HG02981 (cell line): ENCODE results near the gene RPUSD3.

Experiments used
- ATAC-seq: cut with Tn5 transposase; IDR thresholded peaks from one replicate; pipeline ENCODE4 v1.9.1; 2021; ENCODE audit warnings: mild to moderate bottlenecking, moderate library complexity; ENCODE audit not compliant: unreplicated experiment

RPUSD3 gene

GRCh38 chr3:9806688-9807589 is 36.9 kb downstream of the RPUSD3 start:
- no peak for ATAC-seq

- ATAC-seq: no peak
Measured at GRCh38 chr3:9806137-9806536, 37.7 kb downstream of the RPUSD3 start.

- ATAC-seq: no peak
Measured at GRCh38 chr3:9804996-9805395, 38.8 kb downstream of the RPUSD3 start.

- ATAC-seq: no peak
Measured at GRCh38 chr3:9803494-9803893, 40.3 kb downstream of the RPUSD3 start.

- ATAC-seq: no peak
Measured at GRCh38 chr3:9800529-9800928, 43.3 kb downstream of the RPUSD3 start.

GRCh38 chr3:9797196-9797945 is 46.4 kb downstream of the RPUSD3 start:
- ATAC-seq: no peak

GRCh38 chr3:9795207-9795606 is 48.6 kb downstream of the RPUSD3 start:
- no peak for ATAC-seq

GRCh38 chr3:9794400-9794799 is 49.4 kb downstream of the RPUSD3 start:
- ATAC-seq: no peak

GRCh38 chr3:9793161-9793781 is 50.5 kb downstream of the RPUSD3 start:
- ATAC-seq: no peak

- peak; percentile 79 for ATAC-seq
Measured at GRCh38 chr3:9792405-9793160, 51.2 kb downstream of the RPUSD3 start, which contains the start of the genes ARPC4 and TADA3. ARPC4 (plus strand) TSS chr3:9793082; CDS start chr3:9793122, 40 bp downstream. TADA3 (minus strand) TSS chr3:9792473; CDS start chr3:9791466, 1,007 bp downstream.

GRCh38 chr3:9791790-9792404 is 51.9 kb downstream of the RPUSD3 start:
- no peak for ATAC-seq

GRCh38 chr3:9791127-9791526 is 52.7 kb downstream of the RPUSD3 start:
- ATAC-seq: no peak
